Measurements from ENCODE around the gene NCAPG2.

GRCh38 chr7:158743219-158743618, 38.6 kb upstream of the NCAPG2 start:
- TF ChIP-seq CTCF (IDR thresholded peaks at IDR 0.05), result no peak
- TF ChIP-seq EP300 (IDR thresholded peaks at IDR 0.05), result no peak
- no peak for TF ChIP-seq POLR2A (IDR thresholded peaks at IDR 0.05)
